ENCODE measurements around the gene ACAN. TPM values are rescaled to one million over a fixed set of nuclear protein-coding genes. Genes with fewer than 3 reads are reported as not detected.

The ACAN gene
- total RNA-seq, 4 donors from 2014 or later: 0.85 to 6.9 TPM; not detected in 2

Other genes with a start within 250 kb of the ACAN start
- gene AEN, start 182.1 kb upstream of the ACAN start, total RNA-seq: 10 to 100 TPM in 1 of 4 donors, 1 to 10 TPM in 3; 1.0 to 20.2 (median 6.0) TPM
- gene ISG20, start 164.4 kb upstream of the ACAN start, total RNA-seq: 10 to 100 TPM in 3 of 4 donors, 1 to 10 TPM in 1; 3.9 to 35.9 (median 13.2) TPM
- 10 to 100 TPM; 17.9 to 34.8 (median 23.1) TPM for gene HAPLN3, start 92.1 kb downstream of the ACAN start, total RNA-seq
- gene MFGE8, start 109.9 kb downstream of the ACAN start, total RNA-seq: 100 to 1,000 TPM; 212 to 664 (median 370) TPM

Measured in uterus (tissue), 4 donors.